ENCODE results near the gene FRMD8.

FRMD8 gene

DNA sequence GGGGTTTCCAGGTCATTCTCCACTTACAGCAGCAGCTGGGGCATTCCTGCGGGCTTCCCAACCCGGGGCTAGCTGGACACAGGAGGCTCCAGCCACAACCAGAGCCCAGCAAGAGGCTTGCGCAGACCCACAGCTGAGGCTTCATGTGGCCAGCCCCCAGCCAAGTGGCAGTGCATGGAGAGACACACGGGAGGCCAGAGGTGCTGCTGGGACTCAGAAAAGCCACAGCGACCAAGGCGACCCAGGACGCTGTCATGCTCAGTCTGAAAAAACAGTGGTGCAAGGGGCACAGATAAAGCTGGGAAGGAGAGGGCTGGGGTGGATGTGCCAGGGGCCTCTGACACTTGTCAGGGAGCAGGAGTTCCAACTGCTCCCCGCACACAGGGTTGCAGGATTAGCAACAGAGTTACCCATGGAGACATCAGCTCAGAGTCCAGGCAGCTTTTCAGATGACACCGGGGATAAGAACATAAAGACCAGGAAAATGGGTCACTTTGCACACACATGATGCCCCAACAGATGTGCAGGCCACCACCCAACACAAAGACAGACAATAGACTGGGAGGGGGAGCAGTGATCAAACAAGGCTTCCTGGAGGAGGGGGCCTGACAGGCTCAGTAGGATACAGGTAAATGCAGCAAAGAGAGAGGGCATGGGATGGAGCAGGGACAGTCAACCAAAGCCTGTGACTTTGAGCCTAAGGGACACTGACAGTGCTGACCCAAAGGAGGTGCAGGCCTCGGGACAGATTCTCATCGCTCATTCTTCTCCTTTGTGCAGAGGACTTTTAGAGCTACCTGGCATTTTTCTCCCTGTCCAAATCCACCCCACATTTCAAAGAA lies 29.3 kb downstream of the FRMD8 start:
- ATAC-seq = no peak

DNA sequence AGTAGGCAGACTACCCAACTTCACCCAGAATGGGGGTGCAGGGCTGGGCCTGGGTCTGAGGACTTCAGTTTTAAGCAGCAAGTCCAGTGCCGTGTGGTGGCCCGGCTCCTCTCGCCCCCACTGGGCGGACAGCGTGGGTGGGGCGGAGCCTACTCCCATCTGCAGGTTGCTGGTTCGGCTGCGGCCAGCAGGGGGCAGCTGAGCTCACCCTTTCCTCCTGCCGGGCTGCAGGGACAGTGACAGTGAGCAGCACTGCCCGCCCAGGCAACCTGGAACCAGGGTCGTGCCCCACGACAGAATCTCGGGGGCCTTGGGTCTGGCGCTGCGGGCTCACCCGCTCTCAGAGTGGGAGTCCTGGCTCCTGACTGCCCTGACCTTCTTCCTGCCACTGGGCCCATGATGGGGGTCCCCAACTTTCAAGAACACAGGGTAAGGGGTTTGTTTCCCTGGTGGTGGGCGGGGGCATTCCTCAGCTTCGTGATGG lies 29.9 kb downstream of the FRMD8 start:
- ATAC-seq = peak; percentile 39 to 44

DNA sequence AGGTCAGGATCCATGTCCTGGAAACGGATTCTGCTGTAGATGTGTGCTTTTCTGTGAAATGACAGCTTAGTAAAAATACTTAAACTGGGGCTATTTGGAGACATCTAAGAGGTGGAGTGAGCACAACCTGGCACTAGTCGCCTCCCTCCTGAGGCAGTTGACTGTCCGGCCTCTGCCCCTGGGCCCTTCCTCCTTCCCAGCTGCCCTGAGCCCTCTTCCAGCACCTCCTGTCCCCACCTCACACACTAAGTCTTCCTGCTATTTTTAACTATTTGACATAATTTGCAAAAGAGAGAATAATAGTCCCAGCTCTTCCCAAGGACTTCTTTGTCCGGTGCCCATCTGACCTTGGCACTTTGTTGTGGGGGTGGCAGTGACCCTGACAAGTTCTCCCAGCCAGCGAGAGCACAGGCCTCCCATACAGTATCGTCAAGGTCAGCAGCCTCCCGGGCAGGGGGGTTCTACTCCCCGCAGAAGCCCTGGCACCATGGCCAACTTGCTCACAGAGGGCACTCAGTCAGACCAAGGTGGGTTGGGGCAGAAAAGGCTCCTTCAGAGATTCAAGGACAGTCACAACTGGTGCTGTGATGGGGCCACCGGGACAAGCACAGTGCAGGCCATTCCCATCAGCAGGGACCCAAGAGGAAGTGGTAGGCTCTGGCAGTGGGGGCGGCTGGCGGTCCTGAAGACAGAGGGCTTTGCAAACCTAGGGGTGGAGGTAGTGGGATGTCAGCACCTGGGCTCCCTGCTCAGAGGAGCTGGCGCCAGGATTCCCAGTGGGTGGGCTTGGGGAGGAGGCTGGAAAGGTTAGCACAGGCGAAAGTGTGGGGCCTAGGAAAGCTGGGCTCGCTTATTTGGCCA lies 30.6 kb downstream of the FRMD8 start:
- ATAC-seq = no peak

DNA sequence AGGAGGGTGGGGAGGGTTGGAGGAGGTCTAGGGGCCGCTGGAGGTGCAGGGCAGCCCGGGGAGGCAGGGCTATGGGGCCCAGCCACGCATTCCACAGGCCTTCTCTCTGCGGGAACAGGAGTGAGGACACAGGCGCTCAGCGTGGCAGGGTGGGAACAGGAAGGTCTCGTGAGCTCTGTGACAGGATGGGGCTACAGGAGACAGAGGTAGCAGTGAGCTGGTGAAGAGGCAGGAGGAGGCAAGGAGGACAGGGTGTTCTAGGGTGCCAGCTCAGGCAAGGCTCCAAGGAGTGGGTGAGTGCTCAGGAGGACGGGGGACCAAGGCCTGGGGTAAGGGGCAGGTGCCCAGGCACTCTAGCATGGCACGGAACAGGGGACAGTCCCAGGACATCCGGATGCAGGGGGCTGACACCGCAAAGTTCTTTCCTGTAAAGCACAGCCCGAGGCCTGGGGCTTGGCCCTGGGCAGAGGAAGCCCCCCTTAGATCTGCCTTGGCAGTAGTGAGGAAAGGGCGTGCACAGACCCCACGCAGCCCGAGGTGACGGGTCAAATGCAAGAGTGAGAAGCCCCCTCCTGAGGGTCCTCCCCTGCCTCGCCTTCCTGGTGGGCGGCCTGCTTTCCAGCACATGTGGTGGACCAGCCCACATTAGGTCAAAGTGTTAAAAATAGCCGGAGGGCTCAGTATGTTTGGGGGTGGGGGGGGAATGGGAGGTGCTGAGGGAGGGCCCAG lies 31.4 kb downstream of the FRMD8 start:
- ATAC-seq = no peak

DNA sequence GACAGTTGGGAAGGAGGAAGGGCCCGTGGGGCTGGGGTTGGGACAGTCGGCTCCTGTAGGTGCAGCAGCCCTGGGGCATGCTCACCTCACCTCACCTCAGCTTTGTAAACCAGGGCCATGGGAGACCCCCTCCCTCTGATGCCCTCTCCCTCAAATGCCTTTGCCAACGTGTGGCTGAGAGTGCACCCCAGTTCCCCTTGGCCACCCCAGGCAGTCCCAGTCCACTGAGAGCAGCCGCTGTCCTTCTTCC lies 31.9 kb downstream of the FRMD8 start:
- ATAC-seq = no peak

DNA sequence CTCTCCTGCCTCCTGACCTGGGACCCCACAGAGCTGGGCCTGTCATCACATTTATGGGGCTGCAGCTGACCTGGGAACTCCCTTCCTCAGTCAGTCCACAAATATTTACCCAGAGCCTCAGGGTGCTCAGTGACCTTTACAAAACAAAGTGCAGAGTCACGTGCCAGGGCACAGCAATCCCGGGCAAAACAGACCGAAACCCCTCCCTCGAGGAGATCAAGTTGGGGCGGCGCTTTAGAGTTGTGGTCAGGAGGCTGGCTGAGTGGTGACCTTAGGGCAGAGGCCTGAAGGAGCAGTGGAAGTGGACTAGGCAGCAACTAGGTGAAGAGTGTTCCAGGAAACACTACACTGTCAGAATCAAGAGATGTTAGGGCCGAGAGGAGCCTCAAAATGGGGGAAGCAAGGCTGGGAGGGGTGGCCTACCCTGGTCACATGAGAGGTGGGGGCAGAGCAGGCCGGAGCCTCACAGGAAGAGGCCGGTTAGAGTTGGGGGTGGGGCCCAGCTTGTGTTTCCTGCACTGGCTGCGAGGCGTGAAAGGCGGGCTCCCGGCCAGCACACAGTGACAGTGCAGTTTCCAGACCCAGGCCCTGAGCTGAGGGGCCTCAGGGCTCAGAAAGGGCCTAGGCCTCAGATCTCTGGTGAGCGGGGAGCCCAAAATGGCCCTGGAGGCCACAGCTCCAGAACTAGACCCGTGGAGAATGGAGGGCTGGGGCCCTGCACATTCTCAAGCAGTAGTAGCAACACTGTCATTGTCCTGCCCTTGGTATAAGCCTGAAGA lies 32.4 kb downstream of the FRMD8 start:
- ATAC-seq = peak; percentile 52 to 54

DNA sequence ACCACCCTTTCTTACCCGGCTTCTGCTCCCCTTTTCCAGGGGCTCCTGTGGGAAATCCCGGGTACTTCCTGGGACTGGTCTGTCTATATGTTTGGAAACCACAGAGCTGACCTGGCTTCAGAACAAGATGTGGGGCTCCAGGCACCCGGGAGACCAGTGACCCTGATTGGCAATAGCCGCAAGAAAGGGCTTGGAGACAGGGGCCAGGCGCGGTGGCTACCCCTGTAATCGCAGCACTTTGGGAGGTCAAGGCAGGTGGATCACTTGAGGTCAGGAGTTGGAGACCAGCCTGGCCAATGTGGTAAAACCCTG lies 33.0 kb downstream of the FRMD8 start:
- no peak for ATAC-seq

DNA sequence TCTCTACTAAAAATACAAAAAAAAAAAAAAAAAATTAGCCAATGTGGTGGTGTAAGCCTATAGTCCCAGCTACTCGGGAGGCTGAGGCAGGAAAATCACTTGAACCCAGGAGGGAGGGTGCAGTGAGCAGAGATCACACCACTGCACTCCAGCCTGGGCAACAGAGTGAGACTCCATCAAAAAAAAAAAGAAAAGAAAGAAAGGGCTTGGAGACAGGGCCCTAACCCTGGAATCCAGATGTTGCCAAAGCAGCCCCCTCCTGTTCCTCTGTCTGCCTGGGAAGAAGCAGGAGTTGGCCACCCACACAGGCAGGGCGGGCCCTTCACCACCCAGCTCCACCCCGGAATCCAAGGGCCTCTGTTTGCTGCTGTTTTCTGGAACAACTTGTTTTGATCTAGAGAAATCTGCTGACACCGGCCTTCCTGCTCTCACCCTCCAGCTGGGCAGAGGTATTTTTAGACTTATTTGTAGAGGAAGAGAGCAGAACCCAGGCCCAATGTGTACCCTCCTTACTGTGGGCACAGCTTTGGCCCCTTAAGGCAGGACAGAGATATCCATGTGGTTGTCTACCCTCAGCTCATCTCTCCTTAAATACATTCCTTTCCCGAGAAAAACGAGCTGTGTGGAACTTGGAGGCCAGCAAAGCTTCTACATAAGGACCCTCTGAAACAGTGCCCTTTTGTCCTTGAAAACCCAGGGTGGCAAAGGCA lies 33.5 kb downstream of the FRMD8 start:
- no peak for ATAC-seq

DNA sequence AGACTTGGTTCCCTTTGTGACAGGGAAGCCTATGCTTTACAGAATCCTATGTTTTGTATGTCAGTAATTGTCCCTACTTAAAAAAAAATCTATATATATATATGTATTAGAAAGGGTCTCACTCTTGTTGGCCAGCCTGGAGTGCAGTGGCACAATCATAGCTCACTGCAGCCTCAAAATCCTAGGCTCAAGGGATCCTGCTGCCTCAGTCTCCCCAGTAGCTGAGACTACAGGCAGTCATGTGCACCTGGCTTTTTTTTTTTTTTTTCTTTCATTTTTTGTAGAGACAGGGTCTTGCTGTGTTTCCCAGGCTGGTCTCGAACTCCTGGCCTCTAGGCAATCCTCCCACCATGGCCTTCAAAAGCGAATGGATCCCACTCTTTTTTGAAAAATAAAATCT lies 34.1 kb downstream of the FRMD8 start:
- ATAC-seq = no peak

DNA sequence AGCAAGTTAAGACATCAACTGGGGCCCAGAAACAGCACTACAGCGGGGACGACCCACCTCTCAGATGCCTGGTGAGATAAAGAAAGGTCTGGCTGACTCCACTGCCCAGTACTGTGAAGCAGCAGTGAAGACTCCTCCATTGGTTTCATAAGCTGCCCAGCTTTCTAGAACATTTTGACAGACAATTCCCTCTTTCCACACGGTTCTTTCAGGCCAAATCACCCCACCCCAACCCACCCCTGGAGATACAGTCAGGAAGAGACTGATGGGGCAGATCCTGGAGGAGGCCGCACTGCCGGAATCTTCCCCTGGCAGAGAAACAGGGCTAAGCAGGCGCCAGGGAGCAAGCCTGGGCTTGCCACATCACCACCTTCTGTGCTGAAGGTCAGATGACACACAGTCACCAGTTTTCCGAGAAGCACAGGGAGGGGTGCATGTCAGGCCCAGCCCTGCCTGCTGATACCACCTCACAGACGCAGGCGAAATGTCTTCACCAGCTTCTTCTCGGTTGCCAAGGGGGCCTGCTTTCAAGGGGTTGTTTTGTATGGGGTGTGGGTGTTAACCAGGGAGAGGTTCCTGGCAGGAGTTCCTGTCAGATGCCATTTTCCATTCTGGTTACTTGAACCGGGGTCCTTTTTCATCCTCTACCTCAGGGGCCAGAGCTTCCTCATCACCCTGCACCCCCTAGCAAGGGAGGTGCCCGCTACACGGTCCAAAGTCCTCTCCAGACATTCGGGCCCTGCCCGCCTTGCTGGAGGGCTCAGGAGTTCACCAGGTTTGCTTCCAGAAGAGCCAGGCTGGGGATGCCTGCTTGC lies 34.7 kb downstream of the FRMD8 start:
- ATAC-seq = peak; percentile 47 to 50

DNA sequence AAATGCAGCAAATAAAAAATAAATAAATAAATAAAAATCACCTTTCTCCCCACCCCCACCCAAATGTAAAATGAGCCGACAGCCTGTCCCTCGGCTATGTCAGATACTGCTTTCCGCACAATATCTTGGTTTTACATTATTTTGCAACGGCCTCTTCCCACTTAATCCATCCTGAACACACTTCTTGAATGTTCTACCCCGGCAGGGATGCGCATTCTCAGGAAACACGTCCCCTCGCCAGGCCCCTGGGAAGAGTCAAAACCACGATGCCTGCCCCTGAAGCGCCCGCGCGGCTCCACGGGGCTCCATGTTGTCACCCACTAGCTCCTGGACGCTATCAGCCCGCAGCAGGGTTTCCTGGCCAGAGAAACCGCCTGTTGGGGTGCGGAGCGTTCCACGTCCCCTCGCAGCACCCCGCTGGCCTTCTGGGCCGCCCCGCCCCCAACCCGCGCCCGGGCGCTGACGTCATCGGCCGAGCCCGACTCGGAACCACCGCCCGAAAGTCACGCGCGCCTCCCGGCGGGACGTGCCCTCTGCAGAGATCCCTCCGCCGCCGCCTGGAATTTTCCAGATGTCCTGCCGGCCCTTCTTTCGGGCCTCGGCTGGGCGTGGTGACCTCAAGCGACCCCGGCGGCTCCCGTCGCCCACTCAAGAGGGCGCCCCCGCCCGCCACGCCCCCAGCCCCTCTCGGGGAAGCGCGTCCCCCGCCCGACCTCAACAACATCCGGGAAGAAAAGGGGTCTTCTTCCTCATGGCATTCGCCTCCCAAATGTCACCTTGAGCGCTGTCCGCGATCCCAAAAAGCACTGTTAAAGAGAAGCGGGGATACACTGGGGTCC lies 35.6 kb downstream of the FRMD8 start:
- ATAC-seq = peak; percentile 0 to 1

DNA sequence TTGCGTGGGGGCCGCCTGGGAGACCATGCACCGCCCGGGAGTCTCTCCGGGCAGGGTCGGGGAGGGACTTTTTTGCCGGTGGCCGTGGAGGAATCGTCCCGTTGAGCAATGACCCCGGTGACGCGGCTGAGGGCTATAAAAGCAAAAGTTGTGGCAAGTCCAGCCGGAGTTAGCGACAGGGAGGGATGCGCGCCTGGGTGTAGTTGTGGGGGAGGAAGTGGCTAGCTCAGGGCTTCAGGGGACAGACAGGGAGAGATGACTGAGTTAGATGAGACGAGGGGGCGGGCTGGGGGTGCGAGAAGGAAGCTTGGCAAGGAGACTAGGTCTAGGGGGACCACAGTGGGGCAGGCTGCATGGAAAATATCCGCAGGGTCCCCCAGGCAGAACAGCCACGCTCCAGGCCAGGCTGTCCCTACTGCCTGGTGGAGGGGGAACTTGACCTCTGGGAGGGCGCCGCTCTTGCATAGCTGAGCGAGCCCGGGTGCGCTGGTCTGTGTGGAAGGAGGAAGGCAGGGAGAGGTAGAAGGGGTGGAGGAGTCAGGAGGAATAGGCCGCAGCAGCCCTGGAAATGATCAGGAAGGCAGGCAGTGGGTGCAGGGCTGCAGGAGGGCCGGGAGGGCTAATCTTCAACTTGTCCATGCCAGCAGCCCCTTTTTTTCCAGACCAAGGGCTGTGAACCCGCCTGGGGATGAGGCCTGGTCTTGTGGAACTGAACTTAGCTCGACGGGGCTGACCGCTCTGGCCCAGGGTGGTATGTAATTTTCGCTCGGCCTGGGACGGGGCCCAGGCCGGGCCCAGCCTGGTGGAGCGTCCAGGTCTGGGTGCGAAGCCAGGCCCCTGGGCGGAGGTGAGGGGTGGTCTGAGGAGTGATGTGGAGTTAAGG lies 36.4 kb downstream of the FRMD8 start, which contains the start of gene NEAT1:
TSS of gene NEAT1 (plus strand) at position 166 of the 883 bp plus-strand sequence.
- ATAC-seq = peak in 1 of 2 donors; percentile 3

DNA sequence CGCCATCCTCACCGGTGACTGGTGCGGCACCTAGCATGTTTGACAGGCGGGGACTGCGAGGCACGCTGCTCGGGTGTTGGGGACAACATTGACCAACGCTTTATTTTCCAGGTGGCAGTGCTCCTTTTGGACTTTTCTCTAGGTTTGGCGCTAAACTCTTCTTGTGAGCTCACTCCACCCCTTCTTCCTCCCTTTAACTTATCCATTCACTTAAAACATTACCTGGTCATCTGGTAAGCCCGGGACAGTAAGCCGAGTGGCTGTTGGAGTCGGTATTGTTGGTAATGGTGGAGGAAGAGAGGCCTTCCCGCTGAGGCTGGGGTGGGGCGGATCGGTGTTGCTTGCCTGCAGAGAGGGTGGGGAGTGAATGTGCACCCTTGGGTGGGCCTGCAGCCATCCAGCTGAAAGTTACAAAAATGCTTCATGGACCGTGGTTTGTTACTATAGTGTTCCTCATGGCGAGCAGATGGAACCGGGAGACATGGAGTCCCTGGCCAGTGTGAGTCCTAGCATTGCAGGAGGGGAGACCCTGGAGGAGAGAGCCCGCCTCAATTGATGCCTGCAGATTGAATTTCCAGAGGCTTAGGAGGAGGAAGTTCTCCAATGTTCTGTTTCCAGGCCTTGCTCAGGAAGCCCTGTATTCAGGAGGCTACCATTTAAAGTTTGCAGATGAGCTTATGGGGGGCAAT lies 37.2 kb downstream of the FRMD8 start:
- no peak for ATAC-seq

DNA sequence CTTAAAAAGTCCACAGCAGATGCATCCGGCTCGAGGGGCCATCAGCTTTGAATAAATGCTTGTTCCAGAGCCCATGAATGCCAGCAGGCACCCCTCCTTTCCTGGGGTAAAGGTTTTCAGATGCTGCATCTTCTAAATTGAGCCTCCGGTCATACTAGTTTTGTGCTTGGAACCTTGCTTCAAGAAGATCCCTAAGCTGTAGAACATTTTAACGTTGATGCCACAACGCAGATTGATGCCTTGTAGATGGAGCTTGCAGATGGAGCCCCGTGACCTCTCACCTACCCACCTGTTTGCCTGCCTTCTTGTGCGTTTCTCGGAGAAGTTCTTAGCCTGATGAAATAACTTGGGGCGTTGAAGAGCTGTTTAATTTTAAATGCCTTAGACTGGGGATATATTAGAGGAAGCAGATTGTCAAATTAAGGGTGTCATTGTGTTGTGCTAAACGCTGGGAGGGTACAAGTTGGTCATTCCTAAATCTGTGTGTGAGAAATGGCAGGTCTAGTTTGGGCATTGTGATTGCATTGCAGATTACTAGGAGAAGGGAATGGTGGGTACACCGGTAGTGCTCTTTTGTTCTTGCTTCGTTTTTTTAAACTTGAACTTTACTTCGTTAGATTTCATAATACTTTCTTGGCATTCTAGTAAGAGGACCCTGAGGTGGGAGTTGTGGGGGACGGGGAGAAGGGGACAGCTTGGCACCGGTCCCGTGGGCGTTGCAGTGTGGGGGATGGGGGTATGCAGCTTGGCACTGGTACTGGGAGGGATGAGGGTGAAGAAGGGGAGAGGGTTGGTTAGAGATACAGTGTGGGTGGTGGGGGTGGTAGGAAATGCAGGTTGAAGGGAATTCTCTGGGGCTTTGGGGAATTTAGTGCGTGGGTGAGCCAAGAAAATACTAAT lies 38.0 kb downstream of the FRMD8 start:
- no peak for ATAC-seq

DNA sequence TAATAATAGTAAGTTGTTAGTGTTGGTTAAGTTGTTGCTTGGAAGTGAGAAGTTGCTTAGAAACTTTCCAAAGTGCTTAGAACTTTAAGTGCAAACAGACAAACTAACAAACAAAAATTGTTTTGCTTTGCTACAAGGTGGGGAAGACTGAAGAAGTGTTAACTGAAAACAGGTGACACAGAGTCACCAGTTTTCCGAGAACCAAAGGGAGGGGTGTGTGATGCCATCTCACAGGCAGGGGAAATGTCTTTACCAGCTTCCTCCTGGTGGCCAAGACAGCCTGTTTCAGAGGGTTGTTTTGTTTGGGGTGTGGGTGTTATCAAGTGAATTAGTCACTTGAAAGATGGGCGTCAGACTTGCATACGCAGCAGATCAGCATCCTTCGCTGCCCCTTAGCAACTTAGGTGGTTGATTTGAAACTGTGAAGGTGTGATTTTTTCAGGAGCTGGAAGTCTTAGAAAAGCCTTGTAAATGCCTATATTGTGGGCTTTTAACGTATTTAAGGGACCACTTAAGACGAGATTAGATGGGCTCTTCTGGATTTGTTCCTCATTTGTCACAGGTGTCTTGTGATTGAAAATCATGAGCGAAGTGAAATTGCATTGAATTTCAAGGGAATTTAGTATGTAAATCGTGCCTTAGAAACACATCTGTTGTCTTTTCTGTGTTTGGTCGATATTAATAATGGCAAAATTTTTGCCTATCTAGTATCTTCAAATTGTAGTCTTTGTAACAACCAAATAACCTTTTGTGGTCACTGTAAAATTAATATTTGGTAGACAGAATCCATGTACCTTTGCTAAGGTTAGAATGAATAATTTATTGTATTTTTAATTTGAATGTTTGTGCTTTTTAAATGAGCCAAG lies 38.9 kb downstream of the FRMD8 start:
- ATAC-seq = peak; percentile 46 to 52
